HG02642 (cell line): ENCODE measurements around the gene KRTAP1-1.
"Not testable (repeated sequence)": the region's sequence is repeated elsewhere in the genome, so short reads cannot be mapped to it uniquely, and the experiment has no call there.

Source experiments
- ATAC-seq: cut with Tn5 transposase; IDR thresholded peaks from one replicate; pipeline ENCODE4 v1.9.1; 2021; ENCODE audit warnings: mild to moderate bottlenecking; ENCODE audit not compliant: unreplicated experiment, poor library complexity

KRTAP1-1 gene

GRCh38 chr17:41013606-41014005, 27.6 kb downstream of the KRTAP1-1 start:
- no peak for ATAC-seq

GRCh38 chr17:41013181-41013580, 28.1 kb downstream of the KRTAP1-1 start:
- no peak for ATAC-seq

GRCh38 chr17:41012326-41013120, 28.7 kb downstream of the KRTAP1-1 start:
- no peak for ATAC-seq

- ATAC-seq, result no peak
These were observed 30.8 kb downstream of the KRTAP1-1 start for GRCh38 chr17:41010441-41010840.

- ATAC-seq, result no peak
These were observed 31.3 kb downstream of the KRTAP1-1 start for GRCh38 chr17:41009936-41010335.

- ATAC-seq, result no peak
These were observed 31.9 kb downstream of the KRTAP1-1 start for GRCh38 chr17:41009301-41009760.

GRCh38 chr17:41008811-41009210, 32.4 kb downstream of the KRTAP1-1 start, which contains the start of gene KRTAP3-1:
KRTAP3-1 (minus strand) TSS chr17:41009128; CDS start chr17:41009074, 54 bp downstream.
- ATAC-seq, result no peak

GRCh38 chr17:41004397-41004796, 36.9 kb downstream of the KRTAP1-1 start:
- ATAC-seq, result no peak

- ATAC-seq, result no peak
These were observed 37.3 kb downstream of the KRTAP1-1 start for GRCh38 chr17:41003926-41004325.

- ATAC-seq, result no peak
These were observed 38.4 kb downstream of the KRTAP1-1 start for GRCh38 chr17:41002814-41003213.

GRCh38 chr17:41001795-41002194, 39.5 kb downstream of the KRTAP1-1 start:
- ATAC-seq, result no peak

GRCh38 chr17:40999563-40999962, 41.7 kb downstream of the KRTAP1-1 start, which contains the start of gene KRTAP3-2:
KRTAP3-2 (minus strand) TSS chr17:40999906; CDS start chr17:40999853, 53 bp downstream.
- not testable (repeated sequence) for ATAC-seq

GRCh38 chr17:40997361-40997760, 43.9 kb downstream of the KRTAP1-1 start:
- ATAC-seq, result no peak

- ATAC-seq, result no peak
These were observed 44.4 kb downstream of the KRTAP1-1 start for GRCh38 chr17:40996829-40997228.

GRCh38 chr17:40995116-40995515, 46.1 kb downstream of the KRTAP1-1 start:
- no peak for ATAC-seq

GRCh38 chr17:40993839-40994238, 47.4 kb downstream of the KRTAP1-1 start, which contains the start of gene KRTAP3-3:
KRTAP3-3 (minus strand) TSS chr17:40994164; CDS start chr17:40994097, 67 bp downstream.
- ATAC-seq, result no peak

- no peak for ATAC-seq
These were observed 48.2 kb downstream of the KRTAP1-1 start for GRCh38 chr17:40993084-40993483.

- ATAC-seq, result no peak
These were observed 48.6 kb downstream of the KRTAP1-1 start for GRCh38 chr17:40992666-40993065.
